Lower leg skin (tissue), 3 donors: Measurements from ENCODE around the gene SAPCD1.

Experiments
- CTCF ChIP-seq, 3 donors: fragments of 450-650 bp; IDR thresholded peaks; one replicate each; pipeline ENCODE4 v1.5.1; 2016; ENCODE audit warnings: antibody characterized with exemption in 3 of 3, mild to moderate bottlenecking in 3 of 3, moderate library complexity in 2 of 3
- POLR2A ChIP-seq, 2 donors: fragments of 450-650 bp; IDR thresholded peaks; one replicate each; pipeline ENCODE4 v1.6.1; 2016 to 2017; ENCODE audit warnings: antibody characterized with exemption in 2 of 2, mild to moderate bottlenecking in 1 of 2, moderate library complexity in 1 of 2

GRCh38 chr6:31775184-31775583 is 12.7 kb downstream of the SAPCD1 start:
- TF ChIP-seq CTCF (IDR thresholded peaks at IDR 0.05) (no peak), POLR2A (IDR thresholded peaks at IDR 0.05) (no peak)
